SK-N-SH treated with all-trans-retinoic acid at 6 μM for 48 hours (cell line): ENCODE results near the gene EGLN2.

Experiments used
- ARNTL ChIP-seq: fragments of 450-650 bp; formaldehyde crosslinking; IDR thresholded peaks from 2 replicates; pipeline ENCODE4 v1.5.0; 2020; ENCODE audit warnings: low read depth, mild to moderate bottlenecking, moderate library complexity, borderline replicate concordance
- BACH2 ChIP-seq: fragments of 250-450 bp; sonication (Bioruptor Pico); IDR thresholded peaks from 2 replicates; pipeline ENCODE4 v1.9.0; 2021; ENCODE audit warnings: mild to moderate bottlenecking, borderline replicate concordance
- CSDC2 ChIP-seq: fragments of 250-450 bp; sonication (Bioruptor Pico); IDR thresholded peaks from 2 replicates; pipeline ENCODE4 v1.5.0; 2020; ENCODE audit warnings: mild to moderate bottlenecking, moderate library complexity
- ESRRG ChIP-seq: fragments of 250-450 bp; sonication (Bioruptor Pico); IDR thresholded peaks from 2 replicates; pipeline ENCODE4 v1.6.1; 2021; ENCODE audit warnings: mild to moderate bottlenecking
- SNAI2 ChIP-seq: fragments of 250-450 bp; sonication (Bioruptor Pico); IDR thresholded peaks from 2 replicates; pipeline ENCODE4 v1.5.0; 2020; ENCODE audit warnings: mild to moderate bottlenecking, moderate library complexity
- ZFP3 ChIP-seq: fragments of 250-450 bp; sonication (Bioruptor Pico); IDR thresholded peaks from 2 replicates; pipeline ENCODE4 v1.5.0; 2020; ENCODE audit warnings: mild to moderate bottlenecking, moderate library complexity
- ZFP30 ChIP-seq: fragments of 450-650 bp; formaldehyde crosslinking; IDR thresholded peaks from 2 replicates; pipeline ENCODE4 v1.5.0; 2022; ENCODE audit warnings: mild to moderate bottlenecking, moderate library complexity
- ZNF8 ChIP-seq: fragments of 450-650 bp; formaldehyde crosslinking; IDR thresholded peaks from 2 replicates; pipeline ENCODE4 v1.5.0; 2020; ENCODE audit warnings: mild to moderate bottlenecking, moderate library complexity
- TF ChIP-seq, protein P1 (sequence below): fragments of 250-450 bp; sonication (Bioruptor Pico); IDR thresholded peaks from 2 replicates; pipeline ENCODE4 v1.8.0; 2021; ENCODE audit warnings: low read depth, mild to moderate bottlenecking, moderate library complexity, borderline replicate concordance
- TF ChIP-seq, protein P2 (sequence below): fragments of 250-450 bp; sonication (Bioruptor Pico); IDR thresholded peaks from 2 replicates; pipeline ENCODE4 v1.8.0; 2020; ENCODE audit warnings: mild to moderate bottlenecking, moderate library complexity, borderline replicate concordance
- TF ChIP-seq, protein P3 (sequence below): fragments of 250-450 bp; sonication (Bioruptor Pico); IDR thresholded peaks from 2 replicates; pipeline ENCODE4 v1.5.1; 2020; ENCODE audit warnings: low read depth, mild to moderate bottlenecking, moderate library complexity
- TF ChIP-seq, protein P4 (sequence below): fragments of 250-450 bp; sonication (Bioruptor Pico); IDR thresholded peaks from 2 replicates; pipeline ENCODE4 v1.5.1; 2021; ENCODE audit warnings: mild to moderate bottlenecking, moderate library complexity

DNA sequence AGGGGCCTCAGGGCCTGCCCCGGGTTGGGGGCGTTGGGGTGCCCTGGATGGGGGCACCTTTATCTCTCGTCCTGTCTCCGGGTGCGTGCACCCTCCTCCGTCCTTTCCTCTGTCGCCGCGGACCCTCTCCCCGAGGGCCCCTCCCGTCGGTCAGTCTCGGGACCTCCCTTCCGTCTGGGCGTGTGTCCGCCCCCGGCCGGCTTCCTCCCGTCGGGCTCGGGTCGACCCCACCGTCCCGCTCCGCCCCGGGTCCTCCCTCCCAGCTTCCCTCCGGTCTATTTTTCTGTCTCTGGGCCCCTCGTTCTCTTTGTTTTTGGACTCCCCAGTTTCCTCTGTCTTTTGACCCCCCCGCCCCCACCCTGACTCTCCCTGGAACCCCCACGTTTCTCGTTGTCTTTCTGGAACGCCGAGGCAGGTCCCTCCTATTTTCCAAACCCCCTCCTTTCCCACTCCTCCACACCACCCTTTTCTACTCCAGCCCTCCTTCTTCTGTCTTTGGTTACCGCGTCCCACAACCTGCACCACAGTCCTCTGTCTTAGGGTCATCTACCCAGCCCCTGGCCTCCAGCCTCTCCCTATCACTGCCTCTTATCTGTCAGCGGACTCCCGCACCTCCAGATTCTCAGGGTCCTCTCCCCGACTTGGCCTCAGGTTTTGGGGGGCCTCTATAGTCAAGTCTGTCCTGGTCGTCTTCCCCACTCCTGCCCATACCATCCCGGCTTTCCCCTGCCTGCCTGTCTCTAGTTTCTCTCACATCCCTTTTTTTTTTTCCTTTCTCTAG lies 757 bp downstream of the EGLN2 start:
- TF ChIP-seq ZNF8: no peak
- TF ChIP-seq, protein P1, sequence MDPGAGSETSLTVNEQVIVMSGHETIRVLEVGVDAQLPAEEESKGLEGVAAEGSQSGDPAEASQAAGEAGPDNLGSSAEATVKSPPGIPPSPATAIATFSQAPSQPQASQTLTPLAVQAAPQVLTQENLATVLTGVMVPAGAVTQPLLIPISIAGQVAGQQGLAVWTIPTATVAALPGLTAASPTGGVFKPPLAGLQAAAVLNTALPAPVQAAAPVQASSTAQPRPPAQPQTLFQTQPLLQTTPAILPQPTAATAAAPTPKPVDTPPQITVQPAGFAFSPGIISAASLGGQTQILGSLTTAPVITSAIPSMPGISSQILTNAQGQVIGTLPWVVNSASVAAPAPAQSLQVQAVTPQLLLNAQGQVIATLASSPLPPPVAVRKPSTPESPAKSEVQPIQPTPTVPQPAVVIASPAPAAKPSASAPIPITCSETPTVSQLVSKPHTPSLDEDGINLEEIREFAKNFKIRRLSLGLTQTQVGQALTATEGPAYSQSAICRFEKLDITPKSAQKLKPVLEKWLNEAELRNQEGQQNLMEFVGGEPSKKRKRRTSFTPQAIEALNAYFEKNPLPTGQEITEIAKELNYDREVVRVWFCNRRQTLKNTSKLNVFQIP (CRISPR knock-in tag): no peak
- TF ChIP-seq BACH2 (CRISPR knock-in tag): no peak
- no peak for TF ChIP-seq ZFP30 (CRISPR knock-in tag)
- TF ChIP-seq, protein P2, sequence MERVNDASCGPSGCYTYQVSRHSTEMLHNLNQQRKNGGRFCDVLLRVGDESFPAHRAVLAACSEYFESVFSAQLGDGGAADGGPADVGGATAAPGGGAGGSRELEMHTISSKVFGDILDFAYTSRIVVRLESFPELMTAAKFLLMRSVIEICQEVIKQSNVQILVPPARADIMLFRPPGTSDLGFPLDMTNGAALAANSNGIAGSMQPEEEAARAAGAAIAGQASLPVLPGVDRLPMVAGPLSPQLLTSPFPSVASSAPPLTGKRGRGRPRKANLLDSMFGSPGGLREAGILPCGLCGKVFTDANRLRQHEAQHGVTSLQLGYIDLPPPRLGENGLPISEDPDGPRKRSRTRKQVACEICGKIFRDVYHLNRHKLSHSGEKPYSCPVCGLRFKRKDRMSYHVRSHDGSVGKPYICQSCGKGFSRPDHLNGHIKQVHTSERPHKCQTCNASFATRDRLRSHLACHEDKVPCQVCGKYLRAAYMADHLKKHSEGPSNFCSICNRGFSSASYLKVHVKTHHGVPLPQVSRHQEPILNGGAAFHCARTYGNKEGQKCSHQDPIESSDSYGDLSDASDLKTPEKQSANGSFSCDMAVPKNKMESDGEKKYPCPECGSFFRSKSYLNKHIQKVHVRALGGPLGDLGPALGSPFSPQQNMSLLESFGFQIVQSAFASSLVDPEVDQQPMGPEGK (CRISPR knock-in tag): no peak
- TF ChIP-seq CSDC2 (CRISPR knock-in tag): no peak
- TF ChIP-seq, protein P3, sequence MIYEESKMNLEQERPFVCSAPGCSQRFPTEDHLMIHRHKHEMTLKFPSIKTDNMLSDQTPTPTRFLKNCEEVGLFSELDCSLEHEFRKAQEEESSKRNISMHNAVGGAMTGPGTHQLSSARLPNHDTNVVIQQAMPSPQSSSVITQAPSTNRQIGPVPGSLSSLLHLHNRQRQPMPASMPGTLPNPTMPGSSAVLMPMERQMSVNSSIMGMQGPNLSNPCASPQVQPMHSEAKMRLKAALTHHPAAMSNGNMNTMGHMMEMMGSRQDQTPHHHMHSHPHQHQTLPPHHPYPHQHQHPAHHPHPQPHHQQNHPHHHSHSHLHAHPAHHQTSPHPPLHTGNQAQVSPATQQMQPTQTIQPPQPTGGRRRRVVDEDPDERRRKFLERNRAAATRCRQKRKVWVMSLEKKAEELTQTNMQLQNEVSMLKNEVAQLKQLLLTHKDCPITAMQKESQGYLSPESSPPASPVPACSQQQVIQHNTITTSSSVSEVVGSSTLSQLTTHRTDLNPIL (CRISPR knock-in tag): no peak
- TF ChIP-seq ZFP3 (CRISPR knock-in tag): no peak
- no peak for TF ChIP-seq ESRRG (CRISPR knock-in tag)
- TF ChIP-seq ARNTL (CRISPR knock-in tag): no peak
- TF ChIP-seq SNAI2 (CRISPR knock-in tag): no peak
- TF ChIP-seq, protein P4, sequence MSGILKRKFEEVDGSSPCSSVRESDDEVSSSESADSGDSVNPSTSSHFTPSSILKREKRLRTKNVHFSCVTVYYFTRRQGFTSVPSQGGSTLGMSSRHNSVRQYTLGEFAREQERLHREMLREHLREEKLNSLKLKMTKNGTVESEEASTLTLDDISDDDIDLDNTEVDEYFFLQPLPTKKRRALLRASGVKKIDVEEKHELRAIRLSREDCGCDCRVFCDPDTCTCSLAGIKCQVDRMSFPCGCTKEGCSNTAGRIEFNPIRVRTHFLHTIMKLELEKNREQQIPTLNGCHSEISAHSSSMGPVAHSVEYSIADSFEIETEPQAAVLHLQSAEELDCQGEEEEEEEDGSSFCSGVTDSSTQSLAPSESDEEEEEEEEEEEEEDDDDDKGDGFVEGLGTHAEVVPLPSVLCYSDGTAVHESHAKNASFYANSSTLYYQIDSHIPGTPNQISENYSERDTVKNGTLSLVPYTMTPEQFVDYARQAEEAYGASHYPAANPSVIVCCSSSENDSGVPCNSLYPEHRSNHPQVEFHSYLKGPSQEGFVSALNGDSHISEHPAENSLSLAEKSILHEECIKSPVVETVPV (CRISPR knock-in tag): no peak
